ENCODE data around the gene BTRC.
"Not testable (repeated sequence)": the region's sequence is repeated elsewhere in the genome, so short reads cannot be mapped to it uniquely, and the experiment has no call there.

BTRC gene
- 12.5 to 38.5 reads per million in 2 donors for total RNA-seq

GRCh38 chr10:101353692-101354327, at the start of gene BTRC:
TSS of gene BTRC (plus strand) at chr10:101354165. CDS start at chr10:101354181, 16 bp downstream.
- DNase-seq, result peak; percentile 92

- no peak for DNase-seq
Measured at GRCh38 chr10:101304316-101304715, 49.6 kb upstream of the BTRC start.

GRCh38 chr10:101305320-101306241, 48.4 kb upstream of the BTRC start:
- no peak for DNase-seq

GRCh38 chr10:101308051-101308450, 45.9 kb upstream of the BTRC start:
- DNase-seq, result no peak

GRCh38 chr10:101310529-101311184, 43.3 kb upstream of the BTRC start:
- DNase-seq, result no peak

GRCh38 chr10:101311185-101312066, 42.5 kb upstream of the BTRC start:
- no peak for DNase-seq

- DNase-seq, result no peak
Measured at GRCh38 chr10:101319241-101319915, 34.6 kb upstream of the BTRC start.

- DNase-seq, result no peak
Measured at GRCh38 chr10:101321073-101321472, 32.9 kb upstream of the BTRC start.

GRCh38 chr10:101322266-101323108, 31.5 kb upstream of the BTRC start:
- no peak for DNase-seq

GRCh38 chr10:101323495-101323894, 30.5 kb upstream of the BTRC start:
- no peak for DNase-seq

- DNase-seq, result not testable (repeated sequence)
Measured at GRCh38 chr10:101327454-101327853, 26.5 kb upstream of the BTRC start.

- DNase-seq, result no peak
Measured at GRCh38 chr10:101329341-101330032, 24.5 kb upstream of the BTRC start.

- no peak for DNase-seq
Measured at GRCh38 chr10:101330231-101330630, 23.7 kb upstream of the BTRC start.

GRCh38 chr10:101330631-101331225, 23.2 kb upstream of the BTRC start:
- DNase-seq, result no peak

- DNase-seq, result no peak
Measured at GRCh38 chr10:101331956-101332355, 22.0 kb upstream of the BTRC start.

- DNase-seq, result not testable (repeated sequence)
Measured at GRCh38 chr10:101334259-101334658, 19.7 kb upstream of the BTRC start.

- no peak for DNase-seq
Measured at GRCh38 chr10:101336382-101336781, 17.6 kb upstream of the BTRC start.

GRCh38 chr10:101337836-101338235, 16.1 kb upstream of the BTRC start:
- no peak for DNase-seq

GRCh38 chr10:101341438-101341837, 12.5 kb upstream of the BTRC start:
- DNase-seq, result no peak

GRCh38 chr10:101346177-101346576, 7.8 kb upstream of the BTRC start:
- DNase-seq, result no peak
